Duodenal mucosa (tissue), 2 donors: ENCODE data around the gene ACAP3.

Experiments
- H3K27ac ChIP-seq: one replicate; pipeline ENCODE4 v1.7.0; 2013; ENCODE audit warnings: low read depth, low read length
- H3K27me3 ChIP-seq, 2 donors: one replicate each; pipeline ENCODE4 v1.7.0; 2013; ENCODE audit warnings: low read length in 2 of 2, control low read depth in 1 of 2; ENCODE audit not compliant: insufficient read depth in 2 of 2, control insufficient read depth in 1 of 2
- H3K36me3 ChIP-seq, 2 donors: one replicate each; pipeline ENCODE4 v1.7.0; 2013; ENCODE audit warnings: low read length in 2 of 2, control low read depth in 1 of 2; ENCODE audit not compliant: insufficient read depth in 2 of 2, control insufficient read depth in 1 of 2
- H3K4me1 ChIP-seq, 2 donors: one replicate each; pipeline ENCODE4 v1.7.0; 2013; ENCODE audit warnings: low read length in 2 of 2, control low read depth in 1 of 2; ENCODE audit not compliant: insufficient read depth in 2 of 2, control insufficient read depth in 1 of 2
- H3K4me3 ChIP-seq, 2 donors: one replicate each; pipeline ENCODE4 v1.7.0; 2013; ENCODE audit warnings: low read length in 2 of 2, low read depth in 1 of 2
- H3K9ac ChIP-seq, 2 donors: one replicate each; pipeline ENCODE4 v1.7.0; 2013; ENCODE audit warnings: low read length in 2 of 2, low read depth in 1 of 2
- H3K9me3 ChIP-seq, 2 donors: one replicate each; pipeline ENCODE4 v1.7.0; 2013; ENCODE audit warnings: low read length in 2 of 2, control low read depth in 1 of 2; ENCODE audit not compliant: control insufficient read depth in 1 of 2

Gene ACAP3

GRCh38 chr1:1330366-1331067 is 22.8 kb upstream of the ACAP3 start:
- Histone ChIP-seq H3K36me3 (peaks cover 4 to 33% of the 10 kb centered on the region in 2 donors), H3K27ac (no peak overlapping the region), H3K9me3 (no peaks in the 10 kb centered on the region), H3K4me1 (peaks cover 21 to 39% of the 10 kb centered on the region in 2 donors), H3K9ac (no peak overlapping the region), H3K4me3 (no peak overlapping the region), H3K27me3 (peaks cover 0 to 35% of the 10 kb centered on the region in 2 donors)

GRCh38 chr1:1329304-1330210 is 21.8 kb upstream of the ACAP3 start:
- Histone ChIP-seq H3K27me3 (peaks cover 0 to 35% of the 10 kb centered on the region in 2 donors), H3K36me3 (peaks cover 4 to 33% of the 10 kb centered on the region in 2 donors), H3K9ac (no peak overlapping the region), H3K27ac (no peak overlapping the region), H3K4me1 (peaks cover 23 to 45% of the 10 kb centered on the region in 2 donors), H3K9me3 (no peaks in the 10 kb centered on the region), H3K4me3 (no peak overlapping the region)

- Histone ChIP-seq H3K4me1 (peaks cover 22 to 48% of the 10 kb centered on the region in 2 donors), H3K9me3 (no peaks in the 10 kb centered on the region), H3K27ac (no peak overlapping the region), H3K27me3 (peaks cover 0 to 26% of the 10 kb centered on the region in 2 donors), H3K9ac (no peak overlapping the region), H3K36me3 (peaks cover 4 to 33% of the 10 kb centered on the region in 2 donors), H3K4me3 (no peak overlapping the region)
These were observed 20.5 kb upstream of the ACAP3 start for GRCh38 chr1:1328254-1328653.

- H3K27ac ChIP-seq = no peak overlapping the region
- H3K4me1 ChIP-seq = peaks cover 18 to 44% of the 10 kb centered on the region in 2 donors
- H3K27me3 ChIP-seq = peaks cover 0 to 18% of the 10 kb centered on the region in 2 donors
- H3K9ac ChIP-seq = no peak overlapping the region
- peaks cover 4 to 33% of the 10 kb centered on the region in 2 donors for H3K36me3 ChIP-seq
- H3K9me3 ChIP-seq = no peaks in the 10 kb centered on the region
- no peak overlapping the region for H3K4me3 ChIP-seq
These were observed 19.6 kb upstream of the ACAP3 start for GRCh38 chr1:1327291-1327690.

GRCh38 chr1:1326075-1326605 is 18.4 kb upstream of the ACAP3 start:
- H3K27me3 ChIP-seq = peaks cover 0 to 8% of the 10 kb centered on the region in 2 donors
- H3K9me3 ChIP-seq = no peaks in the 10 kb centered on the region
- H3K27ac ChIP-seq = no peak overlapping the region
- peaks cover 4 to 38% of the 10 kb centered on the region in 2 donors for H3K36me3 ChIP-seq
- H3K9ac ChIP-seq = peak overlapping the region; percentile 80 to 95
- peaks cover 18 to 37% of the 10 kb centered on the region in 2 donors for H3K4me1 ChIP-seq
- H3K4me3 ChIP-seq = peak overlapping the region; percentile 79 to 87

- peaks cover 18 to 36% of the 10 kb centered on the region in 2 donors for H3K4me1 ChIP-seq
- H3K4me3 ChIP-seq = peak overlapping the region; percentile 79 to 87
- peak overlapping the region; percentile 81 for H3K27ac ChIP-seq
- peak overlapping the region; percentile 80 to 95 for H3K9ac ChIP-seq
- H3K27me3 ChIP-seq = peaks cover 0 to 1% of the 10 kb centered on the region in 2 donors
- no peaks in the 10 kb centered on the region for H3K9me3 ChIP-seq
- H3K36me3 ChIP-seq = peaks cover 4 to 38% of the 10 kb centered on the region in 2 donors
These were observed 17.8 kb upstream of the ACAP3 start for GRCh38 chr1:1325288-1326074.

GRCh38 chr1:1324524-1325287 is 17.0 kb upstream of the ACAP3 start, which contains the start of the genes CPTP and INTS11:
Gene CPTP (plus strand): TSS chr1:1324802. CDS start chr1:1326911, 2,109 bp downstream.
Gene INTS11 (minus strand): TSS chr1:1324660. CDS start chr1:1324608, 52 bp downstream.
- Histone ChIP-seq H3K27ac (peak within 1 kb of the TSS; percentile 81), H3K4me3 (peak within 1 kb of the TSS; percentile 79 to 87), H3K27me3 (no peaks in the 10 kb centered on the region), H3K4me1 (peaks cover 18 to 31% of the 10 kb centered on the region in 2 donors), H3K9me3 (no peaks in the 10 kb centered on the region), H3K9ac (peak within 1 kb of the TSS; percentile 80 to 95), H3K36me3 (peaks cover 8 to 40% of the 10 kb centered on the region in 2 donors)

- peaks cover 8 to 37% of the 10 kb centered on the region in 2 donors for H3K36me3 ChIP-seq
- peak overlapping the region; percentile 62 for H3K27ac ChIP-seq
- H3K9me3 ChIP-seq = no peaks in the 10 kb centered on the region
- H3K27me3 ChIP-seq = no peaks in the 10 kb centered on the region
- H3K4me1 ChIP-seq = peaks cover 18 to 27% of the 10 kb centered on the region in 2 donors
- H3K9ac ChIP-seq = peak overlapping the region; percentile 54 to 74
- H3K4me3 ChIP-seq = peak overlapping the region; percentile 79 to 86
These were observed 16.4 kb upstream of the ACAP3 start for GRCh38 chr1:1324084-1324523.

- peaks cover 8 to 35% of the 10 kb centered on the region in 2 donors for H3K36me3 ChIP-seq
- peaks cover 18 to 29% of the 10 kb centered on the region in 2 donors for H3K4me1 ChIP-seq
- no peaks in the 10 kb centered on the region for H3K27me3 ChIP-seq
These were observed 15.2 kb upstream of the ACAP3 start for GRCh38 chr1:1322952-1323351.

More at GRCh38 chr1:1322952-1323351, 15.2 kb upstream of the ACAP3 start:
- Histone ChIP-seq H3K4me3 (peak overlapping the region in 1 of 2 donors; percentile 28), H3K9ac (no peak overlapping the region), H3K9me3 (no peaks in the 10 kb centered on the region), H3K27ac (no peak overlapping the region)
